ENCODE results near the gene SLC35F4. TPM values are rescaled to one million over a fixed set of nuclear protein-coding genes. Genes with fewer than 3 reads are reported as not detected.

SLC35F4 gene
- total RNA-seq, 4 donors from 2014 or later, result not detected

GRCh38 chr14:57574617-57575288 lies 291.1 kb downstream of the SLC35F4 start:
- H3K4me3 ChIP-seq, result no peak overlapping the region
- no peaks in the 10 kb centered on the region for H3K36me3 ChIP-seq
- DNase-seq (ENCODE audit: low spot score in 2 of 2), result no peak
- H3K4me1 ChIP-seq, result no peaks in the 10 kb centered on the region
- TF ChIP-seq POLR2A (IDR thresholded peaks at IDR 0.05) (no peak), EP300 (IDR thresholded peaks at IDR 0.05) (no peak), CTCF (IDR thresholded peaks at IDR 0.05) (no peak)
- no peaks in the 10 kb centered on the region for H3K9me3 ChIP-seq
- 80 to 82% methylated on average over 5 of the region's 5 CpGs for WGBS, 2 donors
- no peaks in the 10 kb centered on the region for H3K27me3 ChIP-seq
- H3K27ac ChIP-seq, result no peak overlapping the region

DNA sequence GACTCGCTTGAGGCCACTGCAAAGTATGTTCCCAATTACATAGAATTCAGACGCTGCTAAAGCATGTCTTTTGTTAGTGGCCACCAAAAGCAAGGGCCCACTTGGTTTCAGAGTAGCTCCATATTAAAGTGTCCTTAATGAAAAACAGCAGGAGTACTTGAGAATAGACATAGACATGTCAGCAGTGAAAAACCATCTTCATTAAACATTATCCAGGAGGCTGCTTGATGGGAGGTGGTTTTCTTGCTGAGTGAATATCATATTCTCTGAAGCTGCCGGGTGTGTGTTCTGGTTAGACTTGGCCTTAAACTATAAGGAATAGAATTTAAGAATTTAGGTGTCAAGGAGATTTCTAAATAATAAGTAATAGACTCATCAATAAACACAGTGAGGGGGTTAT lies 292.7 kb downstream of the SLC35F4 start:
- no peak overlapping the region for H3K4me3 ChIP-seq
- DNase-seq (ENCODE audit: low spot score in 2 of 2), result no peak
- H3K27ac ChIP-seq, result no peak overlapping the region
- no peak for TF ChIP-seq CTCF (IDR thresholded peaks at IDR 0.05)
- WGBS, 2 donors, result 53 to 59% methylated on average over 3 of the region's 3 CpGs
- no peaks in the 10 kb centered on the region for H3K4me1 ChIP-seq
- H3K27me3 ChIP-seq, result no peaks in the 10 kb centered on the region
- H3K36me3 ChIP-seq, result no peaks in the 10 kb centered on the region
- H3K9me3 ChIP-seq, result no peaks in the 10 kb centered on the region

DNA sequence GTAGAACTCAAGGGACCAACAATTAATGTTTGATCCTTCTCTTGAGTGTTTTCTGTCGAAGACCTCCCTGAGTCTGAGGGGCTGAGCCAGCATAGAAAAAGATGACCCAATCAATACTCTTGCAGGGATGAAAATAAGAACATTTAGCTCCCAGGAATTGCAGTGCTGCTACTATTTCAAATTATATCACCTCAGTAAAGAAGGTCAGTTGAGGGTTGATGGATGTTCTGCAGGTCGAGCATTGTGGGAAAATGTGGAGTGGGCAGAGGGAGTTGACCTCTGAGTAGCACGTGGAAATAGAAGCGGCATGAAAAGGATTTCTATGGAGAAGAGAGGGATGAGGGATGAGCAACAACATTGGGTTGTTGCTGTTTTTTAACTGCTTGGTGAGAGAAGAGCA lies 297.3 kb downstream of the SLC35F4 start:
- H3K36me3 ChIP-seq, result no peaks in the 10 kb centered on the region
- H3K9me3 ChIP-seq, result no peaks in the 10 kb centered on the region
- H3K27ac ChIP-seq, result no peak overlapping the region
- H3K4me3 ChIP-seq, result no peak overlapping the region
- 67 to 80% methylated on average over 4 of the region's 4 CpGs for WGBS, 2 donors
- no peaks in the 10 kb centered on the region for H3K27me3 ChIP-seq
- no peaks in the 10 kb centered on the region for H3K4me1 ChIP-seq
- TF ChIP-seq EP300 (IDR thresholded peaks at IDR 0.05), result no peak
- no peak for TF ChIP-seq POLR2A (IDR thresholded peaks at IDR 0.05)
- no peak for TF ChIP-seq CTCF (IDR thresholded peaks at IDR 0.05)
- DNase-seq (ENCODE audit: low spot score in 2 of 2), result no peak

DNA sequence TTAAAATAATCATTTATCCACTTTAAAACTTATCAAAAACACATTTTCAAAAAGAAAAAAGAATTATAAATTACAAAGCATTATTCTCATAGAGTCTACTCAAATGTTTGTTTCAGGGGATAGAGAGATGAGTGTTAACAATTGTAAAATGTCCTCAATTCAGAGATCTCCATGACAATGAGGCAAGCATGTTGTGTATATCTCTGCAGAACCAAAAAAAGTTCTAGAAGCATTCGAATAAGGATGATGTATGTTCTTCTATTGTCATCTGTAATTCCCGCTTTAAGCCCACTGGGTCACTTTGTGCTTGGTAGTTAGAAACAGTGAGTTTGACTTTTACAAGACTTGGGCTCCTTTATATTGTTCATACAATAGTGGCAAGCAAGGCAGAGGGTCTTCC lies 298.7 kb downstream of the SLC35F4 start:
- TF ChIP-seq EP300 (IDR thresholded peaks at IDR 0.05) (no peak), POLR2A (IDR thresholded peaks at IDR 0.05) (no peak), CTCF (IDR thresholded peaks at IDR 0.05) (no peak)
- no peaks in the 10 kb centered on the region for H3K4me1 ChIP-seq
- H3K27me3 ChIP-seq, result no peaks in the 10 kb centered on the region
- H3K36me3 ChIP-seq, result no peaks in the 10 kb centered on the region
- H3K4me3 ChIP-seq, result no peak overlapping the region
- DNase-seq (ENCODE audit: low spot score in 2 of 2), result no peak
- 86 to 91% methylated on average over 2 of the region's 2 CpGs for WGBS, 2 donors
- no peak overlapping the region for H3K27ac ChIP-seq
- no peaks in the 10 kb centered on the region for H3K9me3 ChIP-seq

GRCh38 chr14:57560681-57561080 lies 305.2 kb downstream of the SLC35F4 start:
- H3K27me3 ChIP-seq, result no peaks in the 10 kb centered on the region
- DNase-seq (ENCODE audit: low spot score in 2 of 2), result no peak
- H3K4me1 ChIP-seq, result no peaks in the 10 kb centered on the region
- no peak overlapping the region for H3K4me3 ChIP-seq
- no peaks in the 10 kb centered on the region for H3K9me3 ChIP-seq
- H3K27ac ChIP-seq, result no peak overlapping the region
- WGBS, 2 donors, result 83% methylated on average over 3 of the region's 3 CpGs
- TF ChIP-seq CTCF (IDR thresholded peaks at IDR 0.05) (no peak), EP300 (IDR thresholded peaks at IDR 0.05) (no peak), POLR2A (IDR thresholded peaks at IDR 0.05) (no peak)
- no peaks in the 10 kb centered on the region for H3K36me3 ChIP-seq
